Renal cortical epithelial cell (primary cell): Measurements from ENCODE around the gene UBR4. TPM values are rescaled to one million over a fixed set of nuclear protein-coding genes. Genes with fewer than 3 reads are reported as not detected.

Source experiments
- DNase-seq: peaks from one replicate; pipeline ENCODE4 v3.0.0-alpha.2; 2011; ENCODE audit warnings: low read depth
- total RNA-seq: library from RNA; depleted of rRNA; stranded (reverse); fragments of >200 nt; gene quantifications from 2 replicates; pipeline ENCODE4 v1.2.3, GENCODE V29; 2014

Gene UBR4
- total RNA-seq, 1 donor from 2014 or later: 174 TPM

DNA sequence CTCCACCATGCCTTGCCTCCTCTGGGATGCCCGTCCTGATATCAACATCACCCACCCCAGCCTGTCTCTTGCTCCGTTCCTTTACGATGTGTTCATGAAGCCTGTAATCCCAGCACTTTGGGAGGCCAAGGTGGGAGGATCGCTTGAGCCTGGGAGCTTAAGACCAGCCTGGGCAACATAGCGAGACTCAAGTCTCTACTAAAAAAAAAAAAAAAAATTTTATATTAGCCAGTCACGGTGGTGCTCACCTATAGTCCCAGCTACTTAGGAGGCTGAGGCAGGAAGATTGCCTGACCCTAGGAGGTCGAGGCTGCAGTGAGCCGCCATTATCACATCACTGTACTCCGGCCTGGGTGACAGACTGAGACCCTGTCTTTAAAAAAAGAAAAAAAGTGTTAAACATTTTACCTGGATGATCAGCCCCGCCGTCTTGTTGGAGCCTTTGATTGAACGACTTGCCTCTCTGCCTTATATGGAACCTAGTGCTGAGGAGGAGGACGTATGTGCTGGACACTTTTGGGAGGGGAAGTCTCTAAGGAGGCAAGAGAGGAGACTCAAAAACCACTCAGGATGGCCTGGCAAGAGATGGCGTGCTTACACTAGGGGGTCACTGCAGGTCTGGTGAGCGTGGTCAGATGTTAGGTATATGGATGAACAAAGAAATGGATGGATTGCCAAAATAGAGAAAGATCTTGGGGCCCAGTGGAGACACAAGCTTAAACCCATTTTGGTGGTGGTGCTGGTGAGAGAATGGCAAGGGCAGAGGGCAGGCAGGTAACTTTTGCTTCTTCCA lies 173.1 kb downstream of the UBR4 start:
- DNase-seq: no peak

DNA sequence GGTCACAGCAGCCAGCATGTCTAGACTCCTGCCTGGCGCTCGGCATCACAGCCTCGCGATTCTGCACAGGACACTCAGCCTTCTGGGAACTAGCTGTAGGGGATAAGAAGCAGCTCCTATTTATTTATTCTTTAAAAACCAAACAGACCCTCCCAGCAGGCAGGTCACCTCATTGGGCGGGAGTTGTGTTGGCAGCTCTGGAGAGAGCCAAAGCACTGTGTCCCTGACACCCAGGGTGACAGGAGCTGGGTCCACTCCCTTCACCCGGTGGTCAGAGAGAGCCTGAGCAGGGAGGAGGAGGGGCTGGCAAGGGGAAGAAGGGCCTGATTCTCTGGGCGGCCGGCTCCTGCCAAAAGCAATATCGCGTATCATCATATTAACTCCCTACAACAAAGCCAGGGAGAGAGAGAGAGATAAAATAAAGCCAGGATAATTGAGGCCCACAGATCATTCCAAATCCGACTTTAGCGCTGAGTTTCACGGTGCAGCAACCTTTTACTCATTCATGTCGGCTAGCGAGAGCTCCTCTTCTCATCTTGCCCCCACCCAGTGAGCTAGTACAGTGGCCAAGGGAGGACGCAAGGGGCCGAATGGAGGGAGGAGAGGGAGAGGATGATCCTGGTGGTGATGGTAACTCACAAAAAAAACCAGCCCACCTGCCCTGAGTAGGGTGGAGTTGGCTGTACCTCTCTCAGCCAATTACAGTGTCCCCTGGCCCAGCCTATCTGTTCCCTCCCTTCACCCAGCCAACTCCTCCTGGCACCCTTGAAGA lies 173.8 kb downstream of the UBR4 start:
- no peak for DNase-seq

DNA sequence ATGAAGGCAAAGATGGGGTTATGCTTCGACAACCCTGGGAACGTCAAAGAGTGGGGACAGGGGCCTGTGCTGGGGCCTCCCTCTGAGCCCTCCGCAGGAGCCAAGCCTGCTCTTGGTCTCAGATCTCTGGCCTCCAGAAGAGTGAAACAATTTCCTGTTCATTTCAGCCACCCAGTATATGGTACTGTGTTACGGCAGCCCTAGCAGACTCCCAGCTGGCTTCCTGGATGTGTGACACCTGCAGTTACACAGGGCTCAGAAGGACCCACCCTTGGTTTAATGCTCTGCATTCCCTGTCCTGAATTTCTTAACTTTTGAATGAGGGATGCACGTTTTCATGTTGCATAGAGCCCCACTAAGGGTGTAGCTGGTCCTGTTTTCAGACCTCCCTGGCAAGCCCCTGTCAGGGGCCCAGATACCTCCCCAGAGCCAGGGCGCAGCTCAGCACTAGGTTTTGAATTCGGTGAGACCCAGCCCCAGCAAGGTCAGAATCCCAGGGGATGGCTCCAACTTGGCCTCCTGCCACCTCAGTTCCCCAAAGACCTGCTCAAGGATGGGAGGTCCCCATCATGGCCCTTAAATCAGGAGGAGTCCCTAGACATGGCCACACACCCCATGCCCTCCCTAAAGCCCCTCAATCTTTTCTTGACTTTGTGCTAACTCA lies 174.6 kb downstream of the UBR4 start:
- no peak for DNase-seq

DNA sequence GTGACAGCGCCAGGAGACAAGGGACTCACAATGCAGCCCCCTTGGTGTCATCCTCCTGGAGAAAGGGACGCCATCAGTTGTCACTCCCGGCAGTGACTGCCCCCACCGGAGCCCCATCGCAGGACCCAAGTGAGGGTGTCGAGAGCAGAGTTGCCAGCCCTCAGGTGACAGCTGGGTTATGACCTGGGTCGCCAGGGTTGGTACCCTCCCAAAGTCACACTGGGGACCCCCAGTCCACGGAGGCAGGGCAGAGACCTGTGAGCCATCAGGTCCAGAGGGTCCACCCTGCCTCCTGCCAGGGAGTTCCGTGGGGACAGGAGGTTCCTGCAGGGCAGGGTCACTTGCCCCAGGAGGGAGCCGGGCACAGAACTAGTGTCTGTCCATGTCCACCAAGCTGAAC lies 175.3 kb downstream of the UBR4 start:
- no peak for DNase-seq

DNA sequence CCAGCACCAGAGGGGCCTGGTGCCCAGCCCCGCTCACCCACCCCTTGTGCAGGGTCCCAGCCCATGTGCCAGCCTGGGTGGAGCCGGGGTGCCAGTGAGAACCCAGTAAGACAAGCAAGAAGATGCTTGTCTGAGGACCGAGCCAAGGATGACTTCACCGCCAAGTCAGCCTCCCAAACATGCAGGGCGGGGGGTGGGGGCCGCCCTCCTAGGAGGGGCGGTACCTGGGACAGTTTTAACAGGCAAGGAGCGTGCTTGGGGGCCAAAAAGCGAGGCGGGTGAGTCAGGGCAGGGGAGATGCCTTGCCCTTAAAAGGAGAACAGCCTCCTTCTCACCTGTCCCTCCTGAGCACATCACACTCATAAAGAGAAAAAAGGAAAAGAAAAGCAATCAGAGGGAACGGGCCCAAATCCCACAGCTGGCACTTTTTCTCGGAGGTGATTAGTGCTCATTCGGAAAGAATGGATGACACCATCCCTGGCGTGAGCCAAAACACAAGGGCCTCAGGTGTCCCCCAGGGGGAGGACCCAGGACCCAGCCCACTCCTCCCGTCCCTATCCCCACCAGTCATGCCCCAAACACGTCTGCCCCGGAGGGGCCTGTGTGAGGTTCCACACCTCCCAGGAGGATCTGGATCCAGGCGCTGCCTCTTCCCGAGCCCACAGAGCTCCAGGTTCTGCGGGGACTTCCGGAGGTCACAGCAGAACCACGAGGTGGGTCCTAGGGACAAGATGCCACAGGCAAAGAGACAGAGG lies 176.0 kb downstream of the UBR4 start:
- peak; percentile 34 for DNase-seq

DNA sequence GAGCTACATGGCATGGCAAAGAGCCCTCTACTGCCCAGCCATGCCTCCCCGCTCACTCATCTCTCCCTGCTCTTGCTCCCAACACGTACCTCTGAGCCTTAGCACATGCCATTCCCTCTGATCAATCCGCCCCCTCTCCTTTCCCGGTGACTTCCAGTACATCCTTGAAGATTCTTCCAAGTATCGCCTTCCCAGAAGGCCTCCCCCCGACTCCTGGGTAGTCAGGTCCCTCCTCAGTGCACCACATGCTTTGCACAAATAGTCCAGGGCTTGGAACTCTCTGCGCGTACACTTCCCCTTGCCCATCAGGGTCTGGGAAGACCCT lies 176.6 kb downstream of the UBR4 start:
- no peak for DNase-seq

DNA sequence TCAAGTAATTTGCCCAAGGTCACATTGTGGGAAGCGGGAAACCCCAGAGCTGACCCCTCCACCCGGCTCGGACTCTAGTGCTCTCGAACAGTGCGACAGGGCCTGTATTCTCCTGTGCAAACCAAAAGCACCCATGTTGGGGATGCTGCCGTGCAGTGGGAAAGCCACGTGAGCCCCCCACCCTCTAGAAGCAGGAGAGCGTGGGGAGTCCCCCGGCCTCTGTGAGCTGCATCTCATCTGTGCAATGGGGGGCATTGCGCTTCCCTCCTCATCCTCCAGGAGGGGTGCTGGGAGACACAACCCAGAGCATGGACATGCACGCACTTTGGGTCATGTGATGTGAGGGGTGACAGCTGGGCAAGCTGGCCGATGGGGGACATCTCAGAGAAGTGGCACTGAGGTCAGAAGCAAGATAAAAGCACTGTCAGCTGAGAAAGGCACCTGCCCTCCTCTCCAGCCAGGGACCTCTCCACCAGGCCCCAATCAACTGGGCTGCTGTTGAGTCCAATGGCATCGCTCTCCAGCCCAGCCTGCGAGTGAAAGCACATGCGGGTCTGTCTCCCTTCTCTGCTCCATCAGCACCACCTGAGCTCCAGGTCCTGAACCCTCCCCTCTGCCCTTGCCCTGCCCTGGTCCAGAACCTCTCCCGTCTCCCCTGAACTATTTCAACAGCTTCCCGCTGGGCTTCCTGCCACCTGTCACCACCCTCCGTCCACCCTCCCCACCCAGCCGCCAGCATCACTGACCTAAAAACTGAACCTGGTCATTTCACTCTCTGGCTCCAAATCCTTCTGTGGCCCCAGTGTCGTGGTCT lies 177.2 kb downstream of the UBR4 start:
- DNase-seq: no peak

DNA sequence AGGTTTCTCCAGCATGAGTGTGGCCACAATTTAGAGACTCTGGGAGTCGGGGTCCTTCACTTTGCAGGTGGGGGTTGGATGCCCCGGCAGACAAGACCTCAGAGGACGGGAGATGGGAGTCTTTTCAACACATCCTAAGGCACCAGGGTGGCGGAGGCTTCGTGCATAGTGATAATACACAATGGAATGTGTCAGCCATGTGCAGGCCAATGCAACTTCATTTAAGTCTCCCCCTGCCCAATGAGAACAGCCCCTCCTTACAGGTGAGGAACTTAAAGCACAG lies 177.7 kb downstream of the UBR4 start:
- no peak for DNase-seq

DNA sequence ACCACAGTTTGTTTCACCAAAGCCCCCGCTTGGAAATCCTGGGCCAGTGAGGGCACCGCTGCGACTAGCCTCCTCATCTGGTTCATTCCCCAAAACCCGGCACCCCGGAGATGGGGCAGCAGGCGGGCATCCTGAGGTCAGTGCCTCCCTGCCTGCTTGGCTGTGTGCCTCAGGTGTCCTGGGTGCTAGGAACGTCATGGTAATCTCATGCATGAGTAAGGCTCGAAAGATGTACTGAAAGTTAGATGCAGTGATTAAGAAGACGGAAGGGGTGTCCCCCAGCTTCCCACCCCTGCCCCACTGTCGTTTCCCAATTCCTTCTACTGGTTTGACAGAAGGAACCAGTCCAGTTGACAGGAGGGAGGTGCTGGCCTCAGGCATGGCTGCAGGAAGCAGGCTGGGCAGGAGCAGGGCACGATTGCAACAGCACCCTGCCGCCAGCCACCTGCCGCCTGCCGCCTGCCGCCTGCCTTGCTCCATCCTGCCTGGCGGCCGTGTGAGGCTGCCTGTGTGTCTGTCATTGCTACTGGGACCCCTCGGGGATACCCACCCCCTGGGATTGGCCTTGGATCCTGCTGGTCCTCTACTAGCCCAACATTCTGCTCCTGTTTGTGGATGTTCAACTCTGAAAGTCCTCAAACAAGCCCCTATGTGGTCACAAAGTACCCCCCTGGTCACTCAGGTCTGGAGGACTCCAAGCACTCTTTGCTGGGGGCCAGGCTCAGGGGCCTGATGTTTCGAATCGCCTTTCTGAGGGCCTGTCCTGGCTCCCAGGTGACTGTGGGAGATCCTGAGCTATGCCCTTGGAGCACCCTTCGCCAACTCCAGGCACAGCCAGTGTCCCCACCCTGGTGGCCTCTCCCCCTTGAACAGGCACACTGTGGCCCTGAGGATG lies 180.6 kb downstream of the UBR4 start:
- DNase-seq: no peak

DNA sequence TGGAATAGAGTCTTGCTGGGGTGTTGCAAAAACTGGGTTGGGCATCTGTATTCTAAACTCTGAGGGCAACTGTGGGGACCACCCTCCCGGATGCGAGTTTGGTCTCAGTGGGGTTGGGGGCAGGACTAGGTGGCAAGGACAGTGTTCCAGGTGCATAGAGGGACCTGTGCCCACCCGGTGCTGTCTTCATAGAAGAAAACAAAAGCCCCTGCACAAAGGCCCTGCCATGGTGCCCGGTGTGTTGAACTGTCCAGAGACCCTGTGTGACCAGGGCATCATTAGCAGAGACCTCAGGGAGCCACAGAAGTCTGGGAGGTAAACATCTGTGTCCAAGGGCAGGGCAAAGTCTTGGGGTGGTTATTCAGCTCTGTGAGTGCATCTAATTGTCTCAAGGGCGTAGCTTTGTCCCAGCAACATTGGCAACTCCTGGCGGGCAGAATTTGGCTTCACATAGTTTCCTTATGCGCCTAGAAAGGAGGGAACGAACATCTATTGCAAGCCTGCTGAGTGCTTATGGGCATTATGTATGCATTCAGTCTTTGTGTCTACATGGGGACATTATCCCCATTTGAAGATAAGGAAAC lies 181.4 kb downstream of the UBR4 start:
- no peak for DNase-seq

DNA sequence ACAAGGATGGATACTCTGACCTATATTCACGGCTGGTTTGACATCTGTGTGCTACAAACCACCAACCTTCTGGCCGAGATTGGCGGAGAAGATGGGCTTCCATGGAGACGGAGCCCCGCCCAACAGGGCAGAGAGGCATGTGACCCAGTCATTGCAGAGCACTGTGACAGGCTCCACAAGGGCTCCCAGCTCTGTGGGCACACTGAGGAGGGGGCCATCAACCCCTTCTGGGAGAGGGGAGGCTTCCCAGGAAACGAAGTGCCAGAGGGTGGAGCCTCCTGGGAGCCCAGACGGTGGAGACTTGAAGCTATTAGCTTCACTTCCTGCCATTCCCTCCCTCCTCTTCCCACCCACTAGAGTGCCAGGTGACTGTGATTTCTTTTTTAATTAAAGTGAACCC lies 182.0 kb downstream of the UBR4 start:
- no peak for DNase-seq

Other genes with a start within 250 kb of the UBR4 start
- gene EMC1, start 41.3 kb upstream of the UBR4 start, total RNA-seq: 48.6 and 65.7 TPM in 2 replicates
- 21.5 and 34.0 TPM in 2 replicates for gene MRTO4, start 41.5 kb upstream of the UBR4 start, total RNA-seq
- 0.55 and 1.6 TPM in 2 replicates for gene AKR7A3, start 78.5 kb upstream of the UBR4 start, total RNA-seq
- 64.3 and 73.8 TPM in 2 replicates for gene AKR7A2, start 101.9 kb upstream of the UBR4 start, total RNA-seq
- 21.9 and 22.4 TPM in 2 replicates for gene SLC66A1, start 102.1 kb upstream of the UBR4 start, total RNA-seq